Natural killer cell (primary cell): ENCODE results near the gene LSM2. TPM values are rescaled to one million over a fixed set of nuclear protein-coding genes. Genes with fewer than 3 reads are reported as not detected.

Experiments used
- ATAC-seq, 3 donors: fragments of 150-1000 bp in 2 of 3; fragments of 200-7000 bp in 1 of 3; cut with Tn5 transposase; 1 replicate in 1 of 3; 2 replicates in 2 of 3; pipeline ENCODE4 v1.10.0; 2021; ENCODE audit warnings: mild to moderate bottlenecking in 2 of 3, moderate library complexity in 2 of 3
- DNase-seq, 2 donors: peaks; one replicate each; pipeline versions ENCODE4 v3.0.0 to v3.0.0-alpha.2; 2013 to 2021; ENCODE audit warnings: mixed read lengths in 1 of 2
- H3K27ac ChIP-seq: one replicate; pipeline ENCODE4 v1.5.1; 2013; ENCODE audit warnings: mild to moderate bottlenecking, low read length
- H3K27me3 ChIP-seq: one replicate; pipeline ENCODE4 v1.6.1; 2013; ENCODE audit warnings: low read length; ENCODE audit not compliant: control insufficient read depth, insufficient read depth
- H3K36me3 ChIP-seq: one replicate; pipeline ENCODE4 v1.6.1; 2013; ENCODE audit warnings: low read length; ENCODE audit not compliant: control insufficient read depth, insufficient read depth
- H3K4me1 ChIP-seq: one replicate; pipeline ENCODE4 v1.6.1; 2013; ENCODE audit warnings: low read length; ENCODE audit not compliant: control insufficient read depth, insufficient read depth
- H3K4me3 ChIP-seq: one replicate; pipeline ENCODE4 v1.5.1; 2013; ENCODE audit warnings: low read length
- H3K9me3 ChIP-seq: one replicate; pipeline ENCODE4 v1.6.1; 2013; ENCODE audit warnings: low read length; ENCODE audit not compliant: control insufficient read depth, insufficient read depth
- H3K27ac Mint-ChIP-seq, 2 donors: one replicate each; pipeline ENCODE4 v1.8.0; 2022; ENCODE audit warnings: mild to moderate bottlenecking in 2 of 2, mixed read lengths in 2 of 2, moderate library complexity in 1 of 2
- H3K27me3 Mint-ChIP-seq, 2 donors: one replicate each; pipeline ENCODE4 v1.8.0; 2022; ENCODE audit warnings: low read depth in 2 of 2, mixed read lengths in 2 of 2
- H3K36me3 Mint-ChIP-seq: one replicate; pipeline ENCODE4 v1.8.0; 2022; ENCODE audit warnings: mixed read lengths
- H3K4me1 Mint-ChIP-seq, 2 donors: one replicate each; pipeline ENCODE4 v1.8.0; 2022; ENCODE audit warnings: mixed read lengths in 2 of 2
- H3K4me3 Mint-ChIP-seq: one replicate; pipeline ENCODE4 v1.8.0; 2022; ENCODE audit warnings: mild to moderate bottlenecking, moderate library complexity, mixed read lengths
- H3K9me3 Mint-ChIP-seq, 2 donors: one replicate each; pipeline ENCODE4 v1.8.0; 2022; ENCODE audit warnings: mixed read lengths in 2 of 2
- CTCF ChIP-seq: fragments of 200-600 bp; IDR thresholded peaks from one replicate; pipeline ENCODE4 v1.8.0; 2022; ENCODE audit warnings: antibody characterized with exemption
- WGBS: methylation state at CpG from one replicate; pipeline ENCODE4 v1.1.7; 2013; ENCODE audit warnings: missing lambda C conversion rate; ENCODE audit not compliant: insufficient coverage; 5-methylcytosine and 5-hydroxymethylcytosine counted together
- intact Hi-C: fragments of 100-400 bp; cut with micrococcal nuclease; formaldehyde crosslinking; loops from one replicate; pipeline ENCODE4 v1.14.2; 2022
- total RNA-seq, 4 donors: library from RNA; stranded (reverse); fragments of 120-200 nt in 1 of 4; gene quantifications; one replicate each; pipeline versions ENCODE4 v1.2.3 to v1.2.4, GENCODE V29; 2013 to 2022

LSM2 gene
- total RNA-seq, 3 donors from 2014 or later (not counting 1 experiment from before 2014, with no cell fraction given): 28.1 to 34.9 (median 29.2) TPM

- no peaks in the 10 kb centered on the region for H3K27me3 Mint-ChIP-seq
Measured at GRCh38 chr6:31815025-31815838, 8.5 kb upstream of the LSM2 start, which contains the start of the genes HSPA1A and HSPA1L. TSS of gene HSPA1A (plus strand) at chr6:31815543. CDS start at chr6:31815757, 214 bp downstream. TSS of gene HSPA1L (minus strand) at chr6:31815283. CDS start at chr6:31811972, 3,311 bp downstream.

GRCh38 chr6:31814677-31815024, 7.9 kb upstream of the LSM2 start:
- Histone ChIP-seq H3K36me3 (peaks cover 6% of the 10 kb centered on the region), H3K9me3 (no peaks in the 10 kb centered on the region), H3K4me3 (peak overlapping the region; percentile 57), H3K4me1 (peaks cover 25% of the 10 kb centered on the region), H3K27me3 (no peaks in the 10 kb centered on the region), H3K27ac (peak overlapping the region; percentile 61)
- Mint-ChIP-seq H3K4me1 (peaks cover 21 to 24% of the 10 kb centered on the region in 2 donors), H3K27ac (peak overlapping the region; percentile 85 to 91), H3K9me3 (no peaks in the 10 kb centered on the region), H3K36me3 (no peaks in the 10 kb centered on the region), H3K4me3 (peak overlapping the region; percentile 90), H3K27me3 (no peaks in the 10 kb centered on the region)
- DNase-seq: peak in 1 of 2 donors; percentile 86
- intact Hi-C loops: no loop called here
- under 1% methylated on average over 13 of the region's 13 CpGs for WGBS
- no peak for TF ChIP-seq CTCF
- peak; percentile 49 to 63 (median 60) for ATAC-seq

More at GRCh38 chr6:31815025-31815838, 8.5 kb upstream of the LSM2 start, which contains the start of the genes HSPA1A and HSPA1L:
- H3K9me3 ChIP-seq: no peaks in the 10 kb centered on the region
- H3K4me1 ChIP-seq: peaks cover 25% of the 10 kb centered on the region
- H3K36me3 ChIP-seq: peaks cover 6% of the 10 kb centered on the region
- Mint-ChIP-seq H3K27ac (peak within 1 kb of the TSS; percentile 85 to 91), H3K9me3 (no peaks in the 10 kb centered on the region), H3K4me1 (peaks cover 21 to 24% of the 10 kb centered on the region in 2 donors), H3K36me3 (no peaks in the 10 kb centered on the region), H3K4me3 (peak within 1 kb of the TSS; percentile 90)
- peak within 1 kb of the TSS; percentile 57 for H3K4me3 ChIP-seq
- H3K27me3 ChIP-seq: no peaks in the 10 kb centered on the region
- ATAC-seq (peak; percentile 43 to 53 (median 49)), DNase-seq (peak; percentile 45 to 71)
- intact Hi-C loops: no loop called here
- no peak for TF ChIP-seq CTCF
- H3K27ac ChIP-seq: peak within 1 kb of the TSS; percentile 61
- WGBS: under 1% methylated on average over 49 of the region's 56 CpGs

- ATAC-seq (no peak), DNase-seq (no peak)
- H3K36me3 ChIP-seq: peaks cover 6% of the 10 kb centered on the region
- H3K9me3 ChIP-seq: no peaks in the 10 kb centered on the region
- no peaks in the 10 kb centered on the region for H3K27me3 ChIP-seq
- no peaks in the 10 kb centered on the region for H3K36me3 Mint-ChIP-seq
- intact Hi-C loops: no loop called here
- no peak overlapping the region for H3K4me3 ChIP-seq
- H3K9me3 Mint-ChIP-seq: no peaks in the 10 kb centered on the region
- peak overlapping the region; percentile 85 to 91 for H3K27ac Mint-ChIP-seq
- WGBS: 98% methylated on average over 7 of the region's 7 CpGs
- H3K27ac ChIP-seq: no peak overlapping the region
- H3K4me1 Mint-ChIP-seq: peaks cover 19 to 24% of the 10 kb centered on the region in 2 donors
- no peak for TF ChIP-seq CTCF
- no peaks in the 10 kb centered on the region for H3K27me3 Mint-ChIP-seq
- peak overlapping the region; percentile 90 for H3K4me3 Mint-ChIP-seq
- peaks cover 18% of the 10 kb centered on the region for H3K4me1 ChIP-seq
Measured at GRCh38 chr6:31813465-31813849, 6.7 kb upstream of the LSM2 start.
